NB4 (cell line): Measurements from ENCODE around the gene JAKMIP1.

Experiments used
- MYC ChIP-seq: IDR thresholded peaks from 2 replicates; pipeline ENCODE4 v1.6.1; 2011; ENCODE audit warnings: low read depth, low read length
- POLR2A ChIP-seq: IDR thresholded peaks from 2 replicates; pipeline ENCODE4 v1.6.1; 2011; ENCODE audit warnings: mild to moderate bottlenecking; ENCODE audit not compliant: insufficient read length; ENCODE audit errors: extremely low read depth
- TF ChIP-seq, protein P1 (sequence below): IDR thresholded peaks from one replicate; pipeline ENCODE4 v1.5.1; 2012; ENCODE audit warnings: low read depth, low read length
- TF ChIP-seq, protein P2 (sequence below): IDR thresholded peaks from 2 replicates; pipeline ENCODE4 v1.6.1; 2011; ENCODE audit warnings: low read depth, low read length

DNA sequence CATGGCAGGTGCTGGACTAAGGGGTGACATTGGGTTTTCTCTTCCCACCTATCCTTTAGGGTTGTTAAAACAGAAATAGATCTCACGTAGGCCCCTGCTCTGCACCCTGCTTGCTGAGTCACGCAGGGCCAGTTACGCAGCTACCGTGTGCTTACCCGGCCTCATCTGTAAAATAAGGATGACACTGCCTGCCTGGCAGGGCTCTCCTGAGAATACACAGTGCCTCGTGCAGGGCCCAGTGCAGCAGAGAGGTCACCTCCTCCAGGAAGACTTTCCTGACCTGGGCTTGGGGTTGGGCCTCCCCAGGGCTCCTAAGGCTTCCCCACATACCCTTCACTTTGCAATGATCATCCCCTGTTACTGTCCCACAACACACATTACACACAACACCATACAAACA is 33.6 kb upstream of the JAKMIP1 start:
- TF ChIP-seq, protein P1, sequence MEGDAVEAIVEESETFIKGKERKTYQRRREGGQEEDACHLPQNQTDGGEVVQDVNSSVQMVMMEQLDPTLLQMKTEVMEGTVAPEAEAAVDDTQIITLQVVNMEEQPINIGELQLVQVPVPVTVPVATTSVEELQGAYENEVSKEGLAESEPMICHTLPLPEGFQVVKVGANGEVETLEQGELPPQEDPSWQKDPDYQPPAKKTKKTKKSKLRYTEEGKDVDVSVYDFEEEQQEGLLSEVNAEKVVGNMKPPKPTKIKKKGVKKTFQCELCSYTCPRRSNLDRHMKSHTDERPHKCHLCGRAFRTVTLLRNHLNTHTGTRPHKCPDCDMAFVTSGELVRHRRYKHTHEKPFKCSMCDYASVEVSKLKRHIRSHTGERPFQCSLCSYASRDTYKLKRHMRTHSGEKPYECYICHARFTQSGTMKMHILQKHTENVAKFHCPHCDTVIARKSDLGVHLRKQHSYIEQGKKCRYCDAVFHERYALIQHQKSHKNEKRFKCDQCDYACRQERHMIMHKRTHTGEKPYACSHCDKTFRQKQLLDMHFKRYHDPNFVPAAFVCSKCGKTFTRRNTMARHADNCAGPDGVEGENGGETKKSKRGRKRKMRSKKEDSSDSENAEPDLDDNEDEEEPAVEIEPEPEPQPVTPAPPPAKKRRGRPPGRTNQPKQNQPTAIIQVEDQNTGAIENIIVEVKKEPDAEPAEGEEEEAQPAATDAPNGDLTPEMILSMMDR = no peak
- no peak for TF ChIP-seq MYC
- TF ChIP-seq POLR2A = no peak
- TF ChIP-seq, protein P2, sequence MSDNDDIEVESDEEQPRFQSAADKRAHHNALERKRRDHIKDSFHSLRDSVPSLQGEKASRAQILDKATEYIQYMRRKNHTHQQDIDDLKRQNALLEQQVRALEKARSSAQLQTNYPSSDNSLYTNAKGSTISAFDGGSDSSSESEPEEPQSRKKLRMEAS = no peak
